AG09309 (cell line): ENCODE data around the gene FMR1.

ENCODE experiments used
- DNase-seq: peaks from one replicate; pipeline ENCODE4 v3.0.0-alpha.2; 2010; ENCODE audit warnings: low read depth
- H3K4me3 ChIP-seq: 2 replicates; pipeline ENCODE4 v1.5.1; 2011; ENCODE audit warnings: mild to moderate bottlenecking, low read depth, low read length, moderate library complexity; ENCODE audit not compliant: control insufficient read depth
- TF ChIP-seq, protein P1 (sequence below): IDR thresholded peaks from 2 replicates; pipeline ENCODE4 v1.5.1; 2011; ENCODE audit warnings: mild to moderate bottlenecking, low read depth, low read length, inconsistent platforms; ENCODE audit not compliant: insufficient read depth, control insufficient read depth; ENCODE audit errors: missing control alignments

FMR1 gene

DNA sequence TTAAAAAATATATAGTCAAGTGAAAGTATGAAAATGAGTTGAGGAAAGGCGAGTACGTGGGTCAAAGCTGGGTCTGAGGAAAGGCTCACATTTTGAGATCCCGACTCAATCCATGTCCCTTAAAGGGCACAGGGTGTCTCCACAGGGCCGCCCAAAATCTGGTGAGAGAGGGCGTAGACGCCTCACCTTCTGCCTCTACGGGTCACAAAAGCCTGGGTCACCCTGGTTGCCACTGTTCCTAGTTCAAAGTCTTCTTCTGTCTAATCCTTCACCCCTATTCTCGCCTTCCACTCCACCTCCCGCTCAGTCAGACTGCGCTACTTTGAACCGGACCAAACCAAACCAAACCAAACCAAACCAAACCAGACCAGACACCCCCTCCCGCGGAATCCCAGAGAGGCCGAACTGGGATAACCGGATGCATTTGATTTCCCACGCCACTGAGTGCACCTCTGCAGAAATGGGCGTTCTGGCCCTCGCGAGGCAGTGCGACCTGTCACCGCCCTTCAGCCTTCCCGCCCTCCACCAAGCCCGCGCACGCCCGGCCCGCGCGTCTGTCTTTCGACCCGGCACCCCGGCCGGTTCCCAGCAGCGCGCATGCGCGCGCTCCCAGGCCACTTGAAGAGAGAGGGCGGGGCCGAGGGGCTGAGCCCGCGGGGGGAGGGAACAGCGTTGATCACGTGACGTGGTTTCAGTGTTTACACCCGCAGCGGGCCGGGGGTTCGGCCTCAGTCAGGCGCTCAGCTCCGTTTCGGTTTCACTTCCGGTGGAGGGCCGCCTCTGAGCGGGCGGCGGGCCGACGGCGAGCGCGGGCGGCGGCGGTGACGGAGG, at the start of gene FMR1:
FMR1 (plus strand) TSS at position 728 of the 831 bp plus-strand sequence. CDS start 261 bp downstream, outside the sequence.
- TF ChIP-seq, protein P1, sequence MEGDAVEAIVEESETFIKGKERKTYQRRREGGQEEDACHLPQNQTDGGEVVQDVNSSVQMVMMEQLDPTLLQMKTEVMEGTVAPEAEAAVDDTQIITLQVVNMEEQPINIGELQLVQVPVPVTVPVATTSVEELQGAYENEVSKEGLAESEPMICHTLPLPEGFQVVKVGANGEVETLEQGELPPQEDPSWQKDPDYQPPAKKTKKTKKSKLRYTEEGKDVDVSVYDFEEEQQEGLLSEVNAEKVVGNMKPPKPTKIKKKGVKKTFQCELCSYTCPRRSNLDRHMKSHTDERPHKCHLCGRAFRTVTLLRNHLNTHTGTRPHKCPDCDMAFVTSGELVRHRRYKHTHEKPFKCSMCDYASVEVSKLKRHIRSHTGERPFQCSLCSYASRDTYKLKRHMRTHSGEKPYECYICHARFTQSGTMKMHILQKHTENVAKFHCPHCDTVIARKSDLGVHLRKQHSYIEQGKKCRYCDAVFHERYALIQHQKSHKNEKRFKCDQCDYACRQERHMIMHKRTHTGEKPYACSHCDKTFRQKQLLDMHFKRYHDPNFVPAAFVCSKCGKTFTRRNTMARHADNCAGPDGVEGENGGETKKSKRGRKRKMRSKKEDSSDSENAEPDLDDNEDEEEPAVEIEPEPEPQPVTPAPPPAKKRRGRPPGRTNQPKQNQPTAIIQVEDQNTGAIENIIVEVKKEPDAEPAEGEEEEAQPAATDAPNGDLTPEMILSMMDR: no peak
- peak; percentile 64 for DNase-seq
- H3K4me3 ChIP-seq: peak within 1 kb of the TSS; percentile 57

DNA sequence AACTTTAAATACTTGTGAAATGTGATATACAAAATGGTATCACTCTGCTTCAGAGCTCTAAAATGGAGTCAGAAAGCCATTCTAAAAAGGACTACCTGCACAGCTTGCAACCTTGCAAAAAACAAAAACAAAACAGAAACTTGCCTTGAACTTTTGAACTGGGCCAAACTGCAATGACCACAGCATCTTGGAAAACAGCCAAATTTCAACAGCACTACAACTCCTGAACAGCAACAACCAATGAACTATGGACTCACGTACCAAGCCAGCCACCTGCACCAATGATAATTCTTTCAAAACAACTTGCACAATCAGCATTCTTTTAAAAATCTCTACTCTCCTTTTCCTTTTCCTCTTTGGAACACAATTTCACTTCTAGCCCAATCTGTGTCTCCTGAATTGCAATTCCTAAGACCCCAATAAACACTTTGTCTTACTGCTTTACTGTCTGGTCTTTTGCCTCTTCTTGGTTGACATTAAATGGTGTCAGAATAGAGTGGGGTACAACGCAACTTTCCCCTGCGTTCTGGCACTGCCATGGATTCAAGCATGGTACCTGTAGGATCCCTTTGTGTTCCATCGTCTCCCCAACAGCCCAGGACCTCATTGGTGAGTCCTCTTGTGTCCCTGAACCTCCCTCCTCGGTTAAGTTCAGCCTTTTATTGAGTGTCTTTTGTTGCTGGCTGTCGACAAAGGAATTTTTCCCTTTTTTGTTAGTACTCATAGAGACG, 35.7 kb upstream of the FMR1 start:
- H3K4me3 ChIP-seq: no peak overlapping the region
- DNase-seq: no peak
- TF ChIP-seq, protein P1: no peak

DNA sequence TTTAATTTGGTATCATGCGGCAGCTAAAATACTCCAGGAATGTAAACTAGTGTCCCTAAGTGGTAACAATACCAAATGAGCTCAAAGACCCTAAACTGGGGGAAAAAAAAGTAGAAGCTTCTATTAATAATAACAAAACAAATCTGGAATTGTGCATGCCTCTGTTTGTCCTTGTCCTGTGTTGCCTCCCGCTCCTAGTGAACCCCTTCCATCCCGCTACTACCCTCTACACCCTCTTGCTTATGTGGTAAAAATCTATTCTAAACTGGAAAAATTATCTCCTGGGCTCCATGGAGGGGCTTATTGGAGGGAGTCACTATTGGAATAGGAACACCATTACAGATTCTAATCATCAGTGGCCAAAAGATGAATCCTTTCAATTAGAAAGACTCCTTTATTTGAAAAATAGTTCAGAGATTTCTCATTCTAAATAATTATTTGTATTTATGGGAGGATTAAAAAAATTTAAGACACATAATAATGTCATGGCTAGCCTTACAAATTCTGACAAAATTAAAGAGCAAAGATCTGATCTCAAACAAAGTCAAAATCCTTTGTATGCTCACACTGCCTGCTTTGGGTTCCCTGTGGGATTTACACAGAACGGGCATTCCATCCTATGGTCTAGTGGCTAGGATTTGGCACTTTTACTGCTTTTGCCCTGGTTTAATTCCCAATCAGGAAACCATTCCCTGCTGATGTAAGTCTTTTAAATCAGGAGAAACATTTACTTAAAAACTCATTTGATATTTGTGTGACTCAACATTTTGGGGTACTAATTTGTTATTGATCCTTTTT, 34.7 kb upstream of the FMR1 start:
- TF ChIP-seq, protein P1: no peak
- no peak overlapping the region for H3K4me3 ChIP-seq
- no peak for DNase-seq

DNA sequence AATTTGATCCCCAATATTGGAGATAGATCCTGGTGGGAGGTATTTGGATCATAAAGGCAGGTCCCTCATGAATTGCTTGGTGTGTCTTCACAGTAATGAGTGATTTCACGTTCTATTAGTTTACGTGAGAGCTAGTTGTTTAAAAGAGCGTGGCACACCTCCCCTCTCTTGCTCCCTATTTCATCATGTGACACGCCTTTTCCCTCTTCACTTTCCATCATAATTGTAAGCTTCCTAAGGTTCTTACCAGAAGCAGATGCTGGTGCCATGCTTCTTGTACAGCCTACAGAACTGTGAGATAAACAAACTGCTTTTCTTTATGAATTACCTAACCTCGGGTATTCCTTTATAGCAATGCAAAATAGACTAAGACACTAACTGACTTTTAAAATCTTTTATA, 34.0 kb upstream of the FMR1 start:
- TF ChIP-seq, protein P1: no peak
- H3K4me3 ChIP-seq: no peak overlapping the region
- no peak for DNase-seq

DNA sequence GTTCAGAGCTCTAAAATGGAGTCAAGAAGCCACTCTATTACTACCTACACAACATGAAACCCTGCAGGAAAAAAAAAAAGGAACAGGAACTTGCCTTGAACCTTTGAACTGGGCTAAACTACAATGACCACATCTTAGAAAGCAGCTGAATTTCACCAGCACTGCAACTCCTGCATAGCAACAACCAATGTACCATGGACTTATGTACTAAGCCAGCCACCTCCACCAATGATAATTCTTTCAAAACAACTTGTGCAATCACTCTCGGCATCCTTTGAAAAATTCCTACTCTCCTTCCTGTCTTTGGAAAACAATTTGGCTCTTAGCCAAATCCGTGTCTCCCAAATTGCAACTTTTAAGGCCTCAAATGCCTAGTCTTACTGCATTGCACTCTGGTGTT, 26.8 kb upstream of the FMR1 start:
- no peak for DNase-seq
- TF ChIP-seq, protein P1: no peak
- no peak overlapping the region for H3K4me3 ChIP-seq

DNA sequence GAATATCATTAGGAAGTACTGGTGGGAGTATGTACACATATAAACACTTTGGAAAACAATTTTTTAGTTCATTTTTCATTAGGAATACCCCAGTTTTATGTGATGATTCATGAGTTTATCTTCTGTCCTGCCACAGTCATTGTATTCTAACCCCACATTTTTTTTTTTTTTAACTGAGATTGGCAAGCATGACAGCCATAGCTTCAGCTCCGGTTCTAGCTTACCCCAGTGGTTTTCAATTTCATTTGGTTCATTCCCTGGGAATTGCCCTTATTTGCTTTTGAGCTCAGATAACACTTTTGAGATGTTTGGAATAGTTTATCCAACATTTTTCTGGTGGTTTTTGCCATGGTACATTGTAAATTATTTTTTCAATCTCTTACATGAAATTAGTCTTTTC, 21.0 kb upstream of the FMR1 start:
- TF ChIP-seq, protein P1: no peak
- H3K4me3 ChIP-seq: no peak overlapping the region
- DNase-seq: no peak
